Measurements from ENCODE around the gene HMOX1.

HMOX1 gene

GRCh38 chr22:35350539-35351503 lies 30.1 kb upstream of the HMOX1 start:
- peak; percentile 86 for DNase-seq

- DNase-seq: no peak
Observed at GRCh38 chr22:35352214-35353111, 28.4 kb upstream of the HMOX1 start.

- no peak for DNase-seq
Observed at GRCh38 chr22:35353318-35353717, 27.6 kb upstream of the HMOX1 start.

- no peak for DNase-seq
Observed at GRCh38 chr22:35354068-35354467, 26.8 kb upstream of the HMOX1 start.

GRCh38 chr22:35357883-35358621 lies 22.8 kb upstream of the HMOX1 start:
- DNase-seq: no peak

- no peak for DNase-seq
Observed at GRCh38 chr22:35359380-35360065, 21.4 kb upstream of the HMOX1 start.

GRCh38 chr22:35361001-35361558 lies 19.8 kb upstream of the HMOX1 start:
- DNase-seq: no peak

GRCh38 chr22:35363566-35364086 lies 17.3 kb upstream of the HMOX1 start:
- no peak for DNase-seq

- peak; percentile 85 for DNase-seq
Observed at GRCh38 chr22:35364230-35364629, 16.7 kb upstream of the HMOX1 start.

GRCh38 chr22:35367331-35367886 lies 13.5 kb upstream of the HMOX1 start:
- peak; percentile 9 for DNase-seq

- no peak for DNase-seq
Observed at GRCh38 chr22:35368386-35368785, 12.5 kb upstream of the HMOX1 start.

- DNase-seq: no peak
Observed at GRCh38 chr22:35369996-35370395, 10.9 kb upstream of the HMOX1 start.

- no peak for DNase-seq
Observed at GRCh38 chr22:35373781-35374180, 7.1 kb upstream of the HMOX1 start.

- no peak for DNase-seq
Observed at GRCh38 chr22:35375031-35375430, 5.9 kb upstream of the HMOX1 start.

GRCh38 chr22:35375526-35375925 lies 5.4 kb upstream of the HMOX1 start:
- DNase-seq: no peak

GRCh38 chr22:35376728-35377472 lies 4.0 kb upstream of the HMOX1 start:
- peak; percentile 85 for DNase-seq

GRCh38 chr22:35377735-35378134 lies 3.2 kb upstream of the HMOX1 start:
- DNase-seq: no peak

GRCh38 chr22:35378621-35379020 lies 2.3 kb upstream of the HMOX1 start:
- DNase-seq: no peak

GRCh38 chr22:35379146-35379993 lies 1.5 kb upstream of the HMOX1 start:
- no peak for DNase-seq

GRCh38 chr22:35380013-35380412 lies 883 bp upstream of the HMOX1 start:
- no peak for DNase-seq
